B cell (primary cell): ENCODE measurements around the gene DPYD. TPM values are rescaled to one million over a fixed set of nuclear protein-coding genes. Genes with fewer than 3 reads are reported as not detected.

Source experiments
- ATAC-seq: fragments of 200-7000 bp; cut with Tn5 transposase; one replicate; pipeline ENCODE4 v1.10.0; 2021; ENCODE audit warnings: low read depth, mild to moderate bottlenecking, moderate number of reproducible peaks, moderate library complexity
- CTCF ChIA-PET: fragments of 350-600 bp; sonication (Branson Sonifier 250); formaldehyde crosslinking; loops from one replicate; lab custom pipeline; 2021; ENCODE audit warnings: antibody characterized with exemption, inconsistent platforms; lab: Charles Lee
- POLR2A ChIA-PET: fragments of 350-600 bp; sonication (Branson Sonifier 250); formaldehyde crosslinking; loops from one replicate; lab custom pipeline; 2021; ENCODE audit warnings: antibody characterized with exemption; lab: Charles Lee
- DNase-seq: peaks from one replicate; pipeline ENCODE4 v3.0.0; 2013
- H2AFZ ChIP-seq: 2 replicates; pipeline ENCODE4 v1.6.1; 2012; ENCODE audit warnings: mild to moderate bottlenecking, low read depth, low read length; ENCODE audit not compliant: insufficient read depth, poor library complexity, severe bottlenecking
- H3K27ac ChIP-seq, 2 donors: 1 replicate in 1 of 2; 2 replicates in 1 of 2; pipeline ENCODE4 v1.5.1; 2012 to 2013; ENCODE audit warnings: low read length in 2 of 2, mild to moderate bottlenecking in 2 of 2, moderate library complexity in 1 of 2
- H3K27me3 ChIP-seq, 4 experiments: fragments of 200-600 bp in 1 of 4; sonication (generic) in 1 of 4; replicated peaks in 1 of 4; 1 replicate in 2 of 4; 2 replicates in 2 of 4; pipeline versions ENCODE4 v1.6.1 to v1.7.0; 2013 to 2016; ENCODE audit warnings: low read length in 3 of 4, mild to moderate bottlenecking in 2 of 4, mixed read lengths in 1 of 4, moderate library complexity in 1 of 4; ENCODE audit not compliant: insufficient read depth in 4 of 4, control insufficient read depth in 3 of 4; ENCODE audit errors: control extremely low read depth in 1 of 4
- H3K36me3 ChIP-seq, 2 experiments: replicated peaks in 1 of 2; 1 replicate in 1 of 2; 2 replicates in 1 of 2; pipeline versions ENCODE4 v1.6.1 to v1.7.1; 2013; ENCODE audit warnings: low read length in 1 of 2; ENCODE audit not compliant: insufficient read depth in 2 of 2, control insufficient read depth in 1 of 2; ENCODE audit errors: control extremely low read depth in 1 of 2, extremely low read depth in 1 of 2
- H3K4me1 ChIP-seq, 2 donors: fragments of 200-600 bp in 1 of 2; sonication (generic) in 1 of 2; 1 replicate in 1 of 2; 2 replicates in 1 of 2; pipeline versions ENCODE4 v1.5.1 to v1.6.1; 2013 to 2017; ENCODE audit warnings: low read length in 2 of 2; ENCODE audit not compliant: control insufficient read depth in 2 of 2, insufficient read depth in 2 of 2
- H3K4me2 ChIP-seq: replicated peaks from 2 replicates; pipeline ENCODE3; 2012; ENCODE audit warnings: mild to moderate bottlenecking, low read depth, low read length; ENCODE audit not compliant: poor library complexity, severe bottlenecking
- H3K4me3 ChIP-seq, 5 experiments: fragments of 200-600 bp in 1 of 5; sonication (generic) in 1 of 5; 1 replicate in 3 of 5; 2 replicates in 2 of 5; pipeline versions ENCODE4 v1.5.1 to v1.7.0; 2011 to 2016; ENCODE audit warnings: low read length in 4 of 5, mild to moderate bottlenecking in 4 of 5, low read depth in 2 of 5, control low read depth in 1 of 5, moderate library complexity in 1 of 5; ENCODE audit not compliant: insufficient read depth in 1 of 5; ENCODE audit errors: control extremely low read depth in 1 of 5, extremely low read depth in 1 of 5
- H3K79me2 ChIP-seq: fragments of 200-600 bp; sonication (generic); one replicate; pipeline ENCODE4 v1.6.0; 2016; ENCODE audit warnings: low read length; ENCODE audit not compliant: control insufficient read depth, insufficient read depth
- H3K9ac ChIP-seq: fragments of 200-600 bp; sonication (generic); 2 replicates; pipeline ENCODE4 v1.6.1; 2017; ENCODE audit warnings: mild to moderate bottlenecking, low read length, moderate library complexity
- H3K9me3 ChIP-seq, 3 donors: one replicate each; pipeline versions ENCODE4 v1.6.1 to v1.7.1; 2013; ENCODE audit warnings: low read length in 2 of 3; ENCODE audit not compliant: control insufficient read depth in 2 of 3, insufficient read depth in 1 of 3; ENCODE audit errors: control extremely low read depth in 1 of 3
- H4K20me1 ChIP-seq: 2 replicates; pipeline ENCODE4 v1.6.0; 2012; ENCODE audit warnings: mild to moderate bottlenecking, low read length; ENCODE audit not compliant: insufficient read depth, control insufficient read depth, poor library complexity, severe bottlenecking
- H3K27ac Mint-ChIP-seq: one replicate; pipeline ENCODE4 v1.8.0; 2021; ENCODE audit warnings: mixed read lengths
- H3K27me3 Mint-ChIP-seq: one replicate; pipeline ENCODE4 v1.8.0; 2021; ENCODE audit warnings: mixed read lengths
- H3K4me1 Mint-ChIP-seq: one replicate; pipeline ENCODE4 v1.8.0; 2021; ENCODE audit warnings: mixed read lengths
- H3K4me3 Mint-ChIP-seq: one replicate; pipeline ENCODE4 v1.8.0; 2021; ENCODE audit warnings: mixed read lengths
- H3K9me3 Mint-ChIP-seq: one replicate; pipeline ENCODE4 v1.8.0; 2022; ENCODE audit warnings: mixed read lengths; ENCODE audit not compliant: insufficient read depth
- EZH2 ChIP-seq: IDR thresholded peaks from 2 replicates; pipeline ENCODE4 v1.6.1; 2012; ENCODE audit warnings: borderline replicate concordance, low read depth, mild to moderate bottlenecking, moderate library complexity, low read length; ENCODE audit not compliant: insufficient read depth, poor library complexity, severe bottlenecking
- WGBS: methylation state at CpG from one replicate; pipeline ENCODE4 v1.1.5; 2013; ENCODE audit warnings: missing lambda C conversion rate; ENCODE audit not compliant: insufficient coverage; 5-methylcytosine and 5-hydroxymethylcytosine counted together
- intact Hi-C: fragments of 100-400 bp; cut with micrococcal nuclease; formaldehyde crosslinking; loops from one replicate; pipeline ENCODE4 v1.10.0; 2022
- polyA plus RNA-seq: library from polyadenylated mRNA; depleted of rRNA; stranded (reverse); fragments of >200 nt; gene quantifications from 2 replicates; pipeline ENCODE4 v1.2.3, GENCODE V29; 2012
- total RNA-seq, 2 donors: library from RNA; stranded (reverse); fragments of 120-200 nt in 1 of 2; gene quantifications; 1 replicate in 1 of 2; 2 replicates in 1 of 2; pipeline versions ENCODE4 v1.2.3 to v1.2.4, GENCODE V29; 2013 to 2022
- TF ChIP-seq, protein P1 (sequence below): fragments of 200-600 bp; IDR thresholded peaks from one replicate; pipeline ENCODE4 v1.8.0; 2022; ENCODE audit warnings: antibody characterized with exemption, mild to moderate bottlenecking

DPYD gene
- total and polyA plus RNA-seq, 2 donors (not counting 1 experiment from before 2014, with no cell fraction given): 4.2 to 19.0 TPM

- Histone ChIP-seq H3K79me2 (no peaks in the 10 kb centered on the region), H3K9me3 (no peaks in the 10 kb centered on the region), H3K36me3 (peaks cover 0 to 3% of the 10 kb centered on the region in 2 experiments), H3K4me3 (no peak overlapping the region), H3K27ac (no peak overlapping the region), H3K27me3 (no peaks in the 10 kb centered on the region), H4K20me1 (no peaks in the 10 kb centered on the region), H3K9ac (no peak overlapping the region), H3K4me2 (no peak overlapping the region), H3K4me1 (no peaks in the 10 kb centered on the region), H2AFZ (no peak overlapping the region)
- Mint-ChIP-seq H3K27me3 (no peaks in the 10 kb centered on the region), H3K4me3 (no peak overlapping the region), H3K27ac (no peak overlapping the region), H3K9me3 (no peaks in the 10 kb centered on the region), H3K4me1 (no peaks in the 10 kb centered on the region)
- ChIA-PET CTCF (no interaction called here), POLR2A (no interaction called here)
- intact Hi-C loops: no loop called here
- DNase-seq: no peak
- TF ChIP-seq, protein P1, sequence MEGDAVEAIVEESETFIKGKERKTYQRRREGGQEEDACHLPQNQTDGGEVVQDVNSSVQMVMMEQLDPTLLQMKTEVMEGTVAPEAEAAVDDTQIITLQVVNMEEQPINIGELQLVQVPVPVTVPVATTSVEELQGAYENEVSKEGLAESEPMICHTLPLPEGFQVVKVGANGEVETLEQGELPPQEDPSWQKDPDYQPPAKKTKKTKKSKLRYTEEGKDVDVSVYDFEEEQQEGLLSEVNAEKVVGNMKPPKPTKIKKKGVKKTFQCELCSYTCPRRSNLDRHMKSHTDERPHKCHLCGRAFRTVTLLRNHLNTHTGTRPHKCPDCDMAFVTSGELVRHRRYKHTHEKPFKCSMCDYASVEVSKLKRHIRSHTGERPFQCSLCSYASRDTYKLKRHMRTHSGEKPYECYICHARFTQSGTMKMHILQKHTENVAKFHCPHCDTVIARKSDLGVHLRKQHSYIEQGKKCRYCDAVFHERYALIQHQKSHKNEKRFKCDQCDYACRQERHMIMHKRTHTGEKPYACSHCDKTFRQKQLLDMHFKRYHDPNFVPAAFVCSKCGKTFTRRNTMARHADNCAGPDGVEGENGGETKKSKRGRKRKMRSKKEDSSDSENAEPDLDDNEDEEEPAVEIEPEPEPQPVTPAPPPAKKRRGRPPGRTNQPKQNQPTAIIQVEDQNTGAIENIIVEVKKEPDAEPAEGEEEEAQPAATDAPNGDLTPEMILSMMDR: no peak
- TF ChIP-seq EZH2: no peak
- ATAC-seq: no peak
- WGBS: no CpG with 5 or more reads among the region's 2 CpGs
Measured at GRCh38 chr1:97304366-97304765, 616.5 kb downstream of the DPYD start.

- no peaks in the 10 kb centered on the region for H3K9me3 Mint-ChIP-seq
- no peak overlapping the region for H3K4me3 Mint-ChIP-seq
- no peak overlapping the region for H3K27ac ChIP-seq
- H3K9ac ChIP-seq: no peak overlapping the region
- ATAC-seq: no peak
- CTCF ChIA-PET: no interaction called here
- H3K4me1 Mint-ChIP-seq: no peaks in the 10 kb centered on the region
- POLR2A ChIA-PET: no interaction called here
- no peaks in the 10 kb centered on the region for H4K20me1 ChIP-seq
- H3K4me1 ChIP-seq: no peaks in the 10 kb centered on the region
- H3K9me3 ChIP-seq: no peaks in the 10 kb centered on the region
- H3K27ac Mint-ChIP-seq: no peak overlapping the region
- WGBS: no CpG with 5 or more reads among the region's 1 CpG
- H3K36me3 ChIP-seq: peaks cover 0 to 2% of the 10 kb centered on the region in 2 experiments
- no peaks in the 10 kb centered on the region for H3K27me3 ChIP-seq
- no peak overlapping the region for H2AFZ ChIP-seq
- H3K4me3 ChIP-seq: no peak overlapping the region
- H3K79me2 ChIP-seq: no peaks in the 10 kb centered on the region
- TF ChIP-seq EZH2: no peak
- TF ChIP-seq, protein P1: no peak
- intact Hi-C loops: no loop called here
- no peak overlapping the region for H3K4me2 ChIP-seq
- H3K27me3 Mint-ChIP-seq: no peaks in the 10 kb centered on the region
- no peak for DNase-seq
Measured at GRCh38 chr1:97298966-97299365, 621.9 kb downstream of the DPYD start.
